GM23338 (cell line): ENCODE measurements around the gene UBE2E2. TPM values are rescaled to one million over a fixed set of nuclear protein-coding genes. Genes with fewer than 3 reads are reported as not detected.

ENCODE experiments used
- ATAC-seq: fragments of 200-7000 bp; cut with Tn5 transposase; 3 replicates; pipeline ENCODE4 v1.9.1; 2020
- DNase-seq: peaks from one replicate; pipeline ENCODE4 v3.0.0-alpha.2; 2015; ENCODE audit warnings: low spot score
- H2AFZ ChIP-seq: fragments of 200-600 bp; sonication (generic); 2 replicates; pipeline ENCODE4 v1.8.0; 2016; ENCODE audit warnings: antibody characterized with exemption, mild to moderate bottlenecking, moderate library complexity
- H3F3A ChIP-seq: fragments of 200-600 bp; sonication (generic); replicated peaks from 2 replicates; pipeline ENCODE4 v1.8.0; 2017; ENCODE audit warnings: antibody characterized with exemption, mixed run types, low read depth
- H3K27ac ChIP-seq: fragments of 200-600 bp; sonication (generic); 2 replicates; pipeline ENCODE4 v1.6.1; 2016; ENCODE audit warnings: low read depth
- H3K27me3 ChIP-seq: fragments of 200-600 bp; sonication (generic); 2 replicates; pipeline ENCODE4 v1.8.0; 2016; ENCODE audit warnings: mild to moderate bottlenecking, mixed run types, moderate library complexity; ENCODE audit not compliant: insufficient read depth
- H3K36me3 ChIP-seq: fragments of 200-600 bp; sonication (generic); 2 replicates; pipeline ENCODE4 v1.8.0; 2016; ENCODE audit warnings: mild to moderate bottlenecking; ENCODE audit not compliant: insufficient read depth
- H3K4me1 ChIP-seq: fragments of 200-600 bp; sonication (generic); 2 replicates; pipeline ENCODE4 v1.8.0; 2016; ENCODE audit warnings: mild to moderate bottlenecking, moderate library complexity; ENCODE audit not compliant: insufficient read depth
- H3K4me2 ChIP-seq: fragments of 200-600 bp; sonication (generic); 2 replicates; pipeline ENCODE4 v1.7.1; 2017; ENCODE audit warnings: mixed run types
- H3K4me3 ChIP-seq: fragments of 200-600 bp; sonication (generic); 2 replicates; pipeline ENCODE4 v1.6.1; 2016; ENCODE audit warnings: mixed run types
- H3K79me2 ChIP-seq: fragments of 200-600 bp; sonication (generic); replicated peaks from 2 replicates; pipeline ENCODE4 v1.8.0; 2017; ENCODE audit warnings: mild to moderate bottlenecking; ENCODE audit not compliant: insufficient read depth
- H3K9me2 ChIP-seq: fragments of 200-600 bp; sonication (generic); 2 replicates; pipeline ENCODE4 v1.8.0; 2017; ENCODE audit not compliant: insufficient read depth
- H4K20me1 ChIP-seq: fragments of 200-600 bp; sonication (generic); replicated peaks from 2 replicates; pipeline ENCODE4 v1.8.0; 2017; ENCODE audit warnings: mild to moderate bottlenecking; ENCODE audit not compliant: insufficient read depth
- H3K27ac Mint-ChIP-seq: 2 replicates; pipeline ENCODE4 v1.8.0; 2020; ENCODE audit warnings: inconsistent platforms, mild to moderate bottlenecking, moderate library complexity, mixed read lengths
- H3K27me3 Mint-ChIP-seq: 3 replicates; pipeline ENCODE4 v1.8.0; 2022; ENCODE audit warnings: low read depth, mild to moderate bottlenecking, moderate library complexity, mixed read lengths, inconsistent platforms; ENCODE audit not compliant: insufficient read depth, poor library complexity
- H3K36me3 Mint-ChIP-seq: 3 replicates; pipeline ENCODE4 v1.8.0; 2021; ENCODE audit warnings: low read depth, mild to moderate bottlenecking, inconsistent platforms, moderate library complexity, mixed read lengths
- H3K4me1 Mint-ChIP-seq: 3 replicates; pipeline ENCODE4 v1.8.0; 2020; ENCODE audit warnings: mild to moderate bottlenecking, inconsistent platforms, mixed read lengths
- H3K4me3 Mint-ChIP-seq: 3 replicates; pipeline ENCODE4 v1.8.0; 2021; ENCODE audit warnings: moderate library complexity, mild to moderate bottlenecking, inconsistent platforms, mixed read lengths
- H3K9me3 Mint-ChIP-seq: 3 replicates; pipeline ENCODE4 v1.8.0; 2020; ENCODE audit warnings: moderate library complexity, mild to moderate bottlenecking, inconsistent platforms, mixed read lengths
- CREB1 ChIP-seq: fragments of 250-450 bp; sonication (Bioruptor Pico); IDR thresholded peaks from 2 replicates; pipeline ENCODE4 v1.5.0; 2020; ENCODE audit warnings: low read depth, mild to moderate bottlenecking, moderate library complexity
- JUNB ChIP-seq: IDR thresholded peaks from one replicate; pipeline ENCODE4 v1.6.1; 2016; ENCODE audit warnings: antibody characterized with exemption; ENCODE audit not compliant: unreplicated experiment
- NANOG ChIP-seq: IDR thresholded peaks from 2 replicates; pipeline ENCODE4 v1.6.1; 2016; ENCODE audit warnings: antibody characterized with exemption, borderline replicate concordance
- STAT1 ChIP-seq: IDR thresholded peaks from one replicate; pipeline ENCODE4 v1.6.1; 2016; ENCODE audit warnings: antibody characterized with exemption; ENCODE audit not compliant: unreplicated experiment
- ZNF114 ChIP-seq: fragments of 250-450 bp; sonication (Bioruptor Pico); IDR thresholded peaks from 2 replicates; pipeline ENCODE4 v1.5.0; 2020; ENCODE audit warnings: mild to moderate bottlenecking, moderate library complexity
- ZNF331 ChIP-seq: fragments of 250-450 bp; sonication (Bioruptor Pico); IDR thresholded peaks from 2 replicates; pipeline ENCODE4 v1.5.0; 2020; ENCODE audit warnings: low read depth, mild to moderate bottlenecking, moderate library complexity
- polyA plus RNA-seq: library from polyadenylated mRNA; unstranded; fragments of >200 nt; fragmentation: Nextera tagmentation; extraction: Ambion mirVana; gene quantifications from 2 replicates; pipeline ENCODE4 v1.2.1, GENCODE V29; 2016
- total RNA-seq: library from RNA; depleted of rRNA; stranded (reverse); fragments of >200 nt; shearing (Covaris generic); gene quantifications from 2 replicates; pipeline ENCODE4 v1.2.3, GENCODE V29; 2014
- TF ChIP-seq, protein P1 (sequence below): fragments of 250-450 bp; sonication (Bioruptor Pico); IDR thresholded peaks from 2 replicates; pipeline ENCODE4 v1.5.0; 2020; ENCODE audit warnings: mild to moderate bottlenecking, moderate library complexity
- TF ChIP-seq, protein P2 (sequence below), 2 experiments: fragments of 200-600 bp in 1 of 2; sonication (generic) in 1 of 2; conservative IDR thresholded peaks; 2 replicates each; pipeline versions ENCODE4 v1.5.1 to v1.6.1; 2016 to 2017; ENCODE audit warnings: antibody characterized with exemption in 2 of 2, low read depth in 2 of 2, mild to moderate bottlenecking in 2 of 2, moderate library complexity in 1 of 2

UBE2E2 gene
- total and polyA plus RNA-seq, 2 experiments from 2014 or later: 86.9 to 169 TPM

GRCh38 chr3:23575697-23576096, 372.6 kb downstream of the UBE2E2 start (continued):
- TF ChIP-seq, protein P1, sequence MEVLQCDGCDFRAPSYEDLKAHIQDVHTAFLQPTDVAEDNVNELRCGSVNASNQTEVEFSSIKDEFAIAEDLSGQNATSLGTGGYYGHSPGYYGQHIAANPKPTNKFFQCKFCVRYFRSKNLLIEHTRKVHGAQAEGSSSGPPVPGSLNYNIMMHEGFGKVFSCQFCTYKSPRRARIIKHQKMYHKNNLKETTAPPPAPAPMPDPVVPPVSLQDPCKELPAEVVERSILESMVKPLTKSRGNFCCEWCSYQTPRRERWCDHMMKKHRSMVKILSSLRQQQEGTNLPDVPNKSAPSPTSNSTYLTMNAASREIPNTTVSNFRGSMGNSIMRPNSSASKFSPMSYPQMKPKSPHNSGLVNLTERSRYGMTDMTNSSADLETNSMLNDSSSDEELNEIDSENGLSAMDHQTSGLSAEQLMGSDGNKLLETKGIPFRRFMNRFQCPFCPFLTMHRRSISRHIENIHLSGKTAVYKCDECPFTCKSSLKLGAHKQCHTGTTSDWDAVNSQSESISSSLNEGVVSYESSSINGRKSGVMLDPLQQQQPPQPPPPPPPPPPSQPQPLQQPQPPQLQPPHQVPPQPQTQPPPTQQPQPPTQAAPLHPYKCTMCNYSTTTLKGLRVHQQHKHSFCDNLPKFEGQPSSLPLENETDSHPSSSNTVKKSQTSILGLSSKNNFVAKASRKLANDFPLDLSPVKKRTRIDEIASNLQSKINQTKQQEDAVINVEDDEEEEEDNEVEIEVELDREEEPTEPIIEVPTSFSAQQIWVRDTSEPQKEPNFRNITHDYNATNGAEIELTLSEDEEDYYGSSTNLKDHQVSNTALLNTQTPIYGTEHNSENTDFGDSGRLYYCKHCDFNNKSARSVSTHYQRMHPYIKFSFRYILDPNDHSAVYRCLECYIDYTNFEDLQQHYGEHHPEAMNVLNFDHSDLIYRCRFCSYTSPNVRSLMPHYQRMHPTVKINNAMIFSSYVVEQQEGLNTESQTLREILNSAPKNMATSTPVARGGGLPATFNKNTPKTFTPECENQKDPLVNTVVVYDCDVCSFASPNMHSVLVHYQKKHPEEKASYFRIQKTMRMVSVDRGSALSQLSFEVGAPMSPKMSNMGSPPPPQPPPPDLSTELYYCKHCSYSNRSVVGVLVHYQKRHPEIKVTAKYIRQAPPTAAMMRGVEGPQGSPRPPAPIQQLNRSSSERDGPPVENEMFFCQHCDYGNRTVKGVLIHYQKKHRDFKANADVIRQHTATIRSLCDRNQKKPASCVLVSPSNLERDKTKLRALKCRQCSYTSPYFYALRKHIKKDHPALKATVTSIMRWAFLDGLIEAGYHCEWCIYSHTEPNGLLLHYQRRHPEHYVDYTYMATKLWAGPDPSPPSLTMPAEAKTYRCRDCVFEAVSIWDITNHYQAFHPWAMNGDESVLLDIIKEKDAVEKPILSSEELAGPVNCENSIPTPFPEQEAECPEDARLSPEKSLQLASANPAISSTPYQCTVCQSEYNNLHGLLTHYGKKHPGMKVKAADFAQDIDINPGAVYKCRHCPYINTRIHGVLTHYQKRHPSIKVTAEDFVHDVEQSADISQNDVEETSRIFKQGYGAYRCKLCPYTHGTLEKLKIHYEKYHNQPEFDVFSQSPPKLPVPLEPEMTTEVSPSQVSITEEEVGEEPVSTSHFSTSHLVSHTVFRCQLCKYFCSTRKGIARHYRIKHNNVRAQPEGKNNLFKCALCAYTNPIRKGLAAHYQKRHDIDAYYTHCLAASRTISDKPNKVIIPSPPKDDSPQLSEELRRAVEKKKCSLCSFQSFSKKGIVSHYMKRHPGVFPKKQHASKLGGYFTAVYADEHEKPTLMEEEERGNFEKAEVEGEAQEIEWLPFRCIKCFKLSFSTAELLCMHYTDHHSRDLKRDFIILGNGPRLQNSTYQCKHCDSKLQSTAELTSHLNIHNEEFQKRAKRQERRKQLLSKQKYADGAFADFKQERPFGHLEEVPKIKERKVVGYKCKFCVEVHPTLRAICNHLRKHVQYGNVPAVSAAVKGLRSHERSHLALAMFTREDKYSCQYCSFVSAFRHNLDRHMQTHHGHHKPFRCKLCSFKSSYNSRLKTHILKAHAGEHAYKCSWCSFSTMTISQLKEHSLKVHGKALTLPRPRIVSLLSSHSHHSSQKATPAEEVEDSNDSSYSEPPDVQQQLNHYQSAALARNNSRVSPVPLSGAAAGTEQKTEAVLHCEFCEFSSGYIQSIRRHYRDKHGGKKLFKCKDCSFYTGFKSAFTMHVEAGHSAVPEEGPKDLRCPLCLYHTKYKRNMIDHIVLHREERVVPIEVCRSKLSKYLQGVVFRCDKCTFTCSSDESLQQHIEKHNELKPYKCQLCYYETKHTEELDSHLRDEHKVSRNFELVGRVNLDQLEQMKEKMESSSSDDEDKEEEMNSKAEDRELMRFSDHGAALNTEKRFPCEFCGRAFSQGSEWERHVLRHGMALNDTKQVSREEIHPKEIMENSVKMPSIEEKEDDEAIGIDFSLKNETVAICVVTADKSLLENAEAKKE (CRISPR knock-in tag): no peak
- TF ChIP-seq ZNF114 (no peak), JUNB (no peak)

DNA sequence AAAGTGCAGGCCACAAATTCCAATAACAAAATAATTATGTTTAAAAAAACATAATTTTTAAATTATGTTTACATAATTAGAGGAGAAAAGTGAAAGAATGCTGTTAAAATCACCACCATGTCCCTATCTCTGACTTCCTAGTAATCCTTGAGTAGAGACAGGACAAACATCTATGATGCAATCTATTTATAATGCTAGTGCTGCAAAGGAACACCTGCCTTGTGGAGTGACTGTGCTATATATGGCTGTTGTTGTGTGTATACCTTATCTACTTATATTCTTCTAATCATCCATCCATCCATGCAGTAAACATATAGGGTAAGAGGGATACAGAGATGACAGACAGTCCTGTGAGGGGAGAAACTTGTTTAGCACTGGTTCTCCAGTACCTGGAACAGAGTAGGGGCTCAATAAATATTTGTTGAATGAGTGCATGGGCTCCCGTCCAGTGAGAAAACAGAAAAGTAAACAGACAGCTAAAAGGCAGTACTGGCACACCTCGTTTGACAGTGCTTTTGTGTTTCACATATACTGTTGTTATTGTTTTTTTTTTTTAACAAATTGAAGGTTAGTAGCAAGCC, 373.3 kb downstream of the UBE2E2 start:
- Mint-ChIP-seq H3K9me3 (no peaks in the 10 kb centered on the region; the same call in 2 of the 3 replicates), H3K4me1 (peaks cover 4% of the 10 kb centered on the region), H3K27ac (no peak overlapping the region), H3K27me3 (no peaks in the 10 kb centered on the region), H3K4me3 (no peak overlapping the region), H3K36me3 (no peaks in the 10 kb centered on the region)
- no peak overlapping the region for H2AFZ ChIP-seq
- no peaks in the 10 kb centered on the region for H3K9me2 ChIP-seq
- H3K79me2 ChIP-seq: no peaks in the 10 kb centered on the region
- no peaks in the 10 kb centered on the region for H4K20me1 ChIP-seq
- DNase-seq (no peak), ATAC-seq (no peak)
- no peak overlapping the region for H3K27ac ChIP-seq
- H3K4me2 ChIP-seq: no peak overlapping the region
- no peaks in the 10 kb centered on the region for H3K27me3 ChIP-seq
- H3K36me3 ChIP-seq: no peaks in the 10 kb centered on the region
- peaks cover 11% of the 10 kb centered on the region; the same call in 1 of the 2 replicates for H3K4me1 ChIP-seq
- no peaks in the 10 kb centered on the region for H3F3A ChIP-seq
- H3K4me3 ChIP-seq: no peak overlapping the region
- no peak for TF ChIP-seq ZNF114
- no peak for TF ChIP-seq ZNF331
- no peak for TF ChIP-seq NANOG
- TF ChIP-seq, protein P1 (CRISPR knock-in tag): no peak
- TF ChIP-seq STAT1: no peak
- TF ChIP-seq, protein P2, sequence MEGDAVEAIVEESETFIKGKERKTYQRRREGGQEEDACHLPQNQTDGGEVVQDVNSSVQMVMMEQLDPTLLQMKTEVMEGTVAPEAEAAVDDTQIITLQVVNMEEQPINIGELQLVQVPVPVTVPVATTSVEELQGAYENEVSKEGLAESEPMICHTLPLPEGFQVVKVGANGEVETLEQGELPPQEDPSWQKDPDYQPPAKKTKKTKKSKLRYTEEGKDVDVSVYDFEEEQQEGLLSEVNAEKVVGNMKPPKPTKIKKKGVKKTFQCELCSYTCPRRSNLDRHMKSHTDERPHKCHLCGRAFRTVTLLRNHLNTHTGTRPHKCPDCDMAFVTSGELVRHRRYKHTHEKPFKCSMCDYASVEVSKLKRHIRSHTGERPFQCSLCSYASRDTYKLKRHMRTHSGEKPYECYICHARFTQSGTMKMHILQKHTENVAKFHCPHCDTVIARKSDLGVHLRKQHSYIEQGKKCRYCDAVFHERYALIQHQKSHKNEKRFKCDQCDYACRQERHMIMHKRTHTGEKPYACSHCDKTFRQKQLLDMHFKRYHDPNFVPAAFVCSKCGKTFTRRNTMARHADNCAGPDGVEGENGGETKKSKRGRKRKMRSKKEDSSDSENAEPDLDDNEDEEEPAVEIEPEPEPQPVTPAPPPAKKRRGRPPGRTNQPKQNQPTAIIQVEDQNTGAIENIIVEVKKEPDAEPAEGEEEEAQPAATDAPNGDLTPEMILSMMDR (conservative IDR thresholded peaks at IDR 0.05; ENCODE audit: low read depth in 2 of 2): no peak
- TF ChIP-seq CREB1 (CRISPR knock-in tag): no peak
